Pulmonary artery endothelial cell (primary cell): ENCODE data around the gene HEG1. TPM values are rescaled to one million over a fixed set of nuclear protein-coding genes. Genes with fewer than 3 reads are reported as not detected.
"Not testable (repeated sequence)": the region's sequence is repeated elsewhere in the genome, so short reads cannot be mapped to it uniquely, and the experiment has no call there.

Source experiments
- DNase-seq: peaks from one replicate; pipeline ENCODE4 v3.0.0-alpha.2; 2011; ENCODE audit warnings: low read depth, low spot score
- total RNA-seq: library from RNA; depleted of rRNA; stranded (reverse); fragments of >200 nt; gene quantifications from 2 replicates; pipeline ENCODE4 v1.2.3, GENCODE V29; 2014

Gene HEG1
- total RNA-seq, 1 donor from 2014 or later = 54.2 TPM

- no peak for DNase-seq
Observed at GRCh38 chr3:124963755-124964154, 92.0 kb downstream of the HEG1 start.

GRCh38 chr3:124962403-124962940, 93.3 kb downstream of the HEG1 start:
- DNase-seq = no peak

DNA sequence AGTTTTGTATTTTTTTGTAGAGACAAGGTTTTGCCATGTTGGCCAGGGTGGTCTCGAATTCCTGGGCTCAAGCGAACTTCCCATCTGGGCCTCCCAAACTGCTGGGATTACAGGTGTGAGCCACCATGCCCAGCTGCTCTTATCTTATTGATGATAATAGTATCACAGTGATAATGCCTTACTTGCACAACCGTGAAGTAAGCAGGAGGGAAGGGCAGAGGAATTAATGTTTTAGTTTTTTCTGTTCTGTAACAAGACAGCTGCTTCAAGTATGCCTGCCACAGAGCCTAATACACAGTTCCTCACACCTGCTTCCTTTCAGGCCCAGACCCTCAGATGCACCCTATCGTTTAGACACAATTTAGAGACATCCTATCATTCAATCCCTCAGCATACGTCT, 95.1 kb downstream of the HEG1 start:
- no peak for DNase-seq

- no peak for DNase-seq
Observed at GRCh38 chr3:124960105-124960504, 95.7 kb downstream of the HEG1 start.

DNA sequence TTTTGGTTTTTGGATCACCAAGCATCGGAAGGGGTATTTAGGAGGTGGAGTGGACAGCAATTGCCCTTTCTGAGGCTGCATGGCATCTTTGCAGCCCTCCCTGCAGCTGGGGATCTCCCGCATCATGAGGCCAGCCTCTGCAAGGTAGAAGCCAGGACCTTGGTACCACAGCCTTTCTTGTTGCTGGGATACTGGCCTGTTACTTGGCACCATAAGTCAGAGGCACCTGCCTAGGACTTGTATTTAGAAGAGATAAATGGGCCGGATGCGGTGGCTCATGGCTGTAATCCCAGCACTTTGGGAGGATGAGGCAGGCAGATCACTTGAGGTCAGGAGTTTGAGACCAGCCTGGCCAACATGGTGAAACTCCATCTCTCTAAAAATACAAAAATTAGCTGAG, 97.8 kb downstream of the HEG1 start:
- DNase-seq = not testable (repeated sequence)

- no peak for DNase-seq
Observed at GRCh38 chr3:124952282-124952855, 103.4 kb downstream of the HEG1 start.

DNA sequence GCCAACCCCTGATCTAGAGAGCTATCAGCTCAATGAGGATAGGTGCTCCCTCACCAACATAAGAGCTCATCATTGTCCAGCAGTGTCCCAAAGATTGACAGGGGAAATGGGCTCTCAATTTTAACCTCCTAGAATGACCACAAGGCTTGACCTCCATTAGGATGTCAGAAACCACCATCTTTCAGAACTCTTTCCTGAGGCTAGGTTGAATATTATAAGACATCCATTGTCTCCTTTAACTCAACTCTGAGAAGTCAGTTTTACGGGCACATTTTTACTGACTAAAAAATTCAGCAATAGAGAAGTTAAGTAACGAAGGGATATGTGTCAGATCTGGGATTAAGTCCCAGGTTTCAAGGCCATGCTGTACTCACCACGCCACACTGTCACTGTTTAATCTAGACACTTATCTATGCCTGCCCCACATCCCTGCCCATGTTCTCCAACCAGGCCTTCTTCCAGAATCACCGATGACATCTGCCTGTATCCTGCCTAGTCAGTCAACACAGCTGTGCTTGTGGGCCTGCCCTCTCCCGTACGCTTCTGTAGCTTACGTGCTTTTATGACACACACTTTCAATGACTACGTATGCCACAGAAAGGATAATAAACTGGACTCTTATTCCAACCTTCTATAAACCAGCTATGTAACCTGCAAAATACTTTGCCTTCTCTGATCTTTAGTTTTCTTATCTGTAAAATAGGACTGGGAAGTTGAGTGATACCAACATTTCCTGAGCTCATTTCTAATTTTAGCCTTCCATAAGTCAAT, 104.1 kb downstream of the HEG1 start:
- DNase-seq = no peak

DNA sequence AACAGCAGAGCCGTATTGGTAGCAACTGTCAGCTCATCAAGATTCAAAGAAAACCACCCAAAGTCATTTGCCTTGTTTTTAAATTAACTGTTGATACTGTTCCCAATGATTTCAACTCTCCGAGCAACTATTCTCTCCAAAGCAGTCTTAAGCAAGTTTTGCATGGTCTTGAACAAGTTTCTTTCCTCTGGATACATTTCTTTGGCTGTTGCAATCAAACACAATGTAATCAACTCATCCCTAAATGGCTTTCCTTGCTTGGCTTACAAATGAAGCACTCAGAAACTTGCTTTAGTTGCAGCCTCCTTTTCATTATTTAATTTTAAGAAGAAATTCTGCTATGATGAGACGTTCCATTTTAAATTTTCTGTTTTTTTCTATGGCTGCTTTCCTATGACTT, 105.8 kb downstream of the HEG1 start:
- no peak for DNase-seq

DNA sequence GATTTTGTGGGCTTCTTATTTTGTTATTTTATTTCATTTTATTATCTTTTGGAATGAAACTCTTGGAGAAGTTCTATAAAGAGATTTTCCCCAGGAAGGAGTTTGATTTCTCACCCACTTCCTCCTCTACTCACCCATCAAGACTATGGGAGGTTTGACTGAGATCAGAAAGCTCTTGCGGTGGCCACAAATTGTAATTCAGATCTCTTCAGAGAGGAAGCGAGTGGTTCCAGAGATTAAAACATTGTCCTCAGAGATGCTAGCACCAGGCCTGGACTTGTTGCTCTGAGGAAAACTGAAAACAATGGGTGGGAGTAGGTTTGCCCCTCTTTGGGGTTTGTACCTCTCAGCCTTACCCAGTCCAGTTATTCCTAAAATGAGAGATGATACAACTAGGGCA, 113.2 kb downstream of the HEG1 start:
- no peak for DNase-seq

DNA sequence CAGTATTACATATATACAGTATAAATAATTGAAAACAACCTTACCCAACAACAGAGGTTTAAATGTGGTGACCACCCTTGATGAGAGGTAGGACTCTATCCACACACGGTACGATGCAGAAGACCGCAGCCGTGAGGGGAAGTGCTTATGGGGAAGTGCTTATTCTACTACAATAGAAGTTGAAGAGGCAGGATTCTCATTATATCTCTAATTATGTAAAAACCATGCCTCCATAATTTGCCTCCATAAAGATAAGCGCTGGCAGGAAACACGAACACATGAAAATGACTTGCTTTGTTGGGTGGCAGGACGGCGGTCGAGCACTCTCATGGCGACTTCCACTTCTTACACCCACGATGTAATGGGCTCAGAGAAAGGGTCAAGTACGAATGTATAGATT, 114.0 kb downstream of the HEG1 start:
- DNase-seq = no peak

DNA sequence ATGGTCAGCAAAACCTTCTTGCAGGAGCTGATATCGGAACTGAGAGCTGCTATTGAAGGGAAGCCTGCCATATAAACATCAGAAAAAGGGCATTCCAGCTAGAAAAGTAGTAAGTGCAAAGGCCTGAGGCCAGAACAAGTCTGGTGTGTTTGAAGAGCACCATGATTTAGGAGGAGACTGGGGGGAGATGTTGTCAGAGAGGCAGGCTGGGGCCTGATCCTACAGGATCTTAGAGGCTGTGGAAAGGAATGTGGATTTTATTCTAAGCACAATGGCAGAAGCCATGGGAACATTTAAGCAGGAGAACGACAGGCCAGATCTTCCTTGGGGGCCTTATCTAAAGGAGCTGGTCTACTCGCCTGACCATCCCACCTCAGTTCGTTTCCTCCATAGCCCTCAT, 116.1 kb downstream of the HEG1 start:
- no peak for DNase-seq

DNA sequence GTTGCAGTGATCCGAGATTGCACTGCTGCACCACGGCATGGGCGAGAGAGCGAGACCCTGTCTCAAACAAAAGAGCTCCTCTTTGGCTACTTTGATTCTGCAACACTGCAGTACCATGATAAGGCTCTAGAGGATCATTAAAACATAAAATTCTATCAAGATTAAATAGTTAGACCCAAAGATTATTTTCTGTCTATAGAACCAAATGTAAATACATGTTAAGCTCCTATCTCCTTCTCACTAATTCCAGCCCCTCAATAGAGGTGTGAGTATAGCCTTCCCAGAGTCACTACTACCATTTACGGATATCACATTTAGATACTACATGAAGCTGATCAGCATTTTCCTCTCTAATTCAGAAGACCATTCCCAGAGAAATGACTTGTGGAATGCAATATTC, 116.9 kb downstream of the HEG1 start:
- no peak for DNase-seq

GRCh38 chr3:124937049-124937448, 118.7 kb downstream of the HEG1 start:
- DNase-seq = no peak

GRCh38 chr3:124935794-124936542, 119.8 kb downstream of the HEG1 start:
- no peak for DNase-seq

GRCh38 chr3:124935264-124935663, 120.5 kb downstream of the HEG1 start:
- no peak for DNase-seq

DNA sequence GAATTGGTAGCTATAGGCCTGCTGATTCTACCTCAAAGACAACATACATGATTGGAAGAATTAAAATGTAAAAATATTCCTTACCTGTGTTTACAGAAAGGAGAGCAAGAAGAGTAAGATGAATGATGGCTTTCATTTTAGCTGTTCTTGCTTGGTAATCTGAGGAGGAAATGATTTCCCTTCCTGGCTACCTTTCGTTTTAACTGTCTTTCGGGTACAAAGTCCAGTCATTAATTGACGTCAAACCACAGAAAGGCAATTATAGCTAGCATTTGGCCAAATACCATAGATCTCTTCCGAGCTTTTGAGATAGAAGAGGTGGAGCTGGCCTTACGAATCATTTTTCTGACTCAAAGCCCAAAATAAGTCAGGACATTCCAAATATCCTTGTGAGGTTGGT, 121.2 kb downstream of the HEG1 start, which contains the start of gene MUC13:
MUC13 (minus strand) TSS at position 175 of the 400 bp plus-strand sequence; CDS start at position 136, 39 bp downstream.
- no peak for DNase-seq

- peak; percentile 30 for DNase-seq
Observed at GRCh38 chr3:124928333-124929202, 127.2 kb downstream of the HEG1 start.

DNA sequence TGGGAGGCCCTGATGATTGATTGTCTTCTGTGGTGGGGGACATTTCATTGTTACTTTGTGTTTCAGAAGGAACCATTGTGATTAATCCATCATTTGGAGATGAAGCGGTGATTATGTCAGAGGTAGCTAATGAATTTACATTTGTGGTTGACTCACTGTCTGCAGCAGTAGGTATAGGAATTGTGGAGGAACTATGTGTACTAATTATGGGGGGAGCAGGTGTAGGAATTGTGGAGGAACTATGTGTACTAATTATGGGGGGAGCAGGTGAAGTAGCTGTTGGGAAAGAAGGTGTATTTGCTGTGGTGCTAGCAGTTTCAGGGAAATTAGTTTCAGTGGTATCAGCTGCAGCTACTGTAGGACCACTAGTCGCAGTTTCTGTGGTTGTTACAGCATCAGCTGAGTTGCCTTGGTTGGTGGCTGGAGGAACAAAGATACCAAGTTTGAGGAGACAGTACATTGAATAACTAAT, 128.2 kb downstream of the HEG1 start:
- DNase-seq = no peak

GRCh38 chr3:124926426-124927101, 129.2 kb downstream of the HEG1 start:
- no peak for DNase-seq

DNA sequence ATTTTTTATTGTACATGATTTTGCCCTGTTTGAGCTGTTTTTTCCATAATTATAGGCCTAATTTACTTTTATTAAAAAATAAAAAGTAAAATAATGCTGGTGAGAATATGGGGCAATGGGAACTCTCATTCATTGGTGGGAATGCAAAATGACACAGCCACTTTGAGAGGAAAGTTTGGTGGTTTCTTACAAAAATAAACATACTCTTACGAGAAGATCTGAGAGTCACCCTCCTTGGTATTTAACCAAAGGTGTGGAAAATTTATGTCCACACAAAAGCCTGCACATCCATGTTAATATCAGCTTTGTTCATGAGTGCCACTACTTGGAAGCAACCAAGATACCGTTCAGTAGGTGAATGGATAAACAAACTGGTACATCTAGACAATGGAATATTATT, 131.1 kb downstream of the HEG1 start:
- DNase-seq = no peak
